HepG2 (cell line): ENCODE results near the gene CCDC34. TPM values are rescaled to one million over a fixed set of nuclear protein-coding genes. Genes with fewer than 3 reads are reported as not detected.
A peak's percentile ranks its signal among the peaks of the same experiment; 100 is the strongest.

Experiments
- AKNA ChIP-seq: sonication (generic); formaldehyde crosslinking; IDR thresholded peaks from 2 replicates; pipeline ENCODE4 v1.4.0; 2020; ENCODE audit warnings: missing genetic modification reagents, borderline replicate concordance
- GMEB1 ChIP-seq: sonication (generic); formaldehyde crosslinking; IDR thresholded peaks from 2 replicates; pipeline ENCODE4 v1.5.1; 2020; ENCODE audit warnings: missing genetic modification reagents, mild to moderate bottlenecking, borderline replicate concordance
- SPEN ChIP-seq: sonication (generic); formaldehyde crosslinking; IDR thresholded peaks from 2 replicates; pipeline ENCODE4 v1.5.1; 2020; ENCODE audit warnings: low read depth, mild to moderate bottlenecking, missing genetic modification reagents
- ZBTB39 ChIP-seq: sonication (generic); formaldehyde crosslinking; IDR thresholded peaks from 2 replicates; pipeline ENCODE4 v1.5.0; 2020; ENCODE audit warnings: missing genetic modification reagents
- ZNF234 ChIP-seq: sonication (generic); formaldehyde crosslinking; conservative IDR thresholded peaks from 2 replicates; pipeline ENCODE4 v1.5.1; 2020; ENCODE audit warnings: mild to moderate bottlenecking, missing genetic modification reagents
- ZNF318 ChIP-seq: sonication (generic); formaldehyde crosslinking; IDR thresholded peaks from 2 replicates; pipeline ENCODE4 v1.4.0; 2020; ENCODE audit warnings: mild to moderate bottlenecking, missing genetic modification reagents
- ZNF781 ChIP-seq: sonication (generic); formaldehyde crosslinking; IDR thresholded peaks from 2 replicates; pipeline ENCODE4 v1.5.1; 2020; ENCODE audit warnings: borderline replicate concordance, mild to moderate bottlenecking, missing genetic modification reagents; ENCODE audit errors: not compliant biosample characterization
- ZNF816 ChIP-seq: sonication (generic); formaldehyde crosslinking; IDR thresholded peaks from 2 replicates; pipeline ENCODE4 v1.8.0; 2022; ENCODE audit warnings: missing genetic modification reagents, mild to moderate bottlenecking, borderline replicate concordance
- ZNF878 ChIP-seq: sonication (generic); formaldehyde crosslinking; IDR thresholded peaks from 2 replicates; pipeline ENCODE4 v1.8.1; 2023; ENCODE audit warnings: mild to moderate bottlenecking, missing genetic modification reagents, moderate library complexity
- polyA plus RNA-seq, 8 experiments: library from polyadenylated mRNA; depleted of rRNA in 3 of 8; stranded (reverse) in 7 of 8; unstranded in 1 of 8; fragments of >200 nt; fragmentation: Illumina TruSeq in 4 of 8; extraction: Trizol in 4 of 8; gene quantifications; 2 replicates each; pipeline versions ENCODE4 v1.2.1 to v1.2.3, GENCODE V29; 2011 to 2016; ENCODE audit warnings: low read depth in 4 of 8, missing spikeins in 1 of 8, mixed read lengths in 1 of 8; ENCODE audit not compliant: insufficient read depth in 1 of 8
- total RNA-seq, 5 experiments: library from RNA; depleted of rRNA; stranded (reverse); fragments of >200 nt; fragmentation: Illumina TruSeq; extraction: Trizol; gene quantifications; 2 replicates each; pipeline ENCODE4 v1.2.3, GENCODE V29; 2016; ENCODE audit warnings: low read depth in 1 of 5

The CCDC34 gene
- total and polyA plus RNA-seq, 2 of the 13 experiments (the other 11 are each of a cell fraction or from before 2014, with no cell fraction given): 7.6 to 34.3 TPM

- TF ChIP-seq ZNF318 (CRISPR knock-in tag): no peak
- no peak for TF ChIP-seq ZNF234 (CRISPR knock-in tag)
- TF ChIP-seq ZNF878: no peak
- no peak for TF ChIP-seq AKNA (CRISPR knock-in tag)
- TF ChIP-seq ZBTB39: 0 out of 2 replicates have a peak, but pooled peaks have one; percentile 27
- no peak for TF ChIP-seq ZNF816 (CRISPR knock-in tag)
- TF ChIP-seq ZNF781 (CRISPR knock-in tag): no peak
- no peak for TF ChIP-seq SPEN (CRISPR knock-in tag)
- TF ChIP-seq GMEB1: peak; percentile 53; the same call in 1 of the 2 replicates
Measured at GRCh38 chr11:27395556-27396258, 32.7 kb upstream of the CCDC34 start (continued).
